SK-N-SH (cell line): ENCODE results near the gene RPA1.

Experiments used
- EP300 ChIP-seq, 2 experiments: IDR thresholded peaks; 2 replicates each; pipeline versions ENCODE4 v1.4.0 to v1.6.1; 2012; ENCODE audit warnings: borderline replicate concordance in 1 of 2, low read depth in 1 of 2, low read length in 1 of 2
- GABPA ChIP-seq: IDR thresholded peaks from 2 replicates; pipeline ENCODE4 v1.4.0; 2012; ENCODE audit warnings: low read depth, mild to moderate bottlenecking
- NRF1 ChIP-seq: IDR thresholded peaks from 2 replicates; pipeline ENCODE4 v1.6.1; 2012; ENCODE audit warnings: low read depth, mild to moderate bottlenecking, low read length
- POLR2AphosphoS5 ChIP-seq: IDR thresholded peaks from 2 replicates; pipeline ENCODE4 v1.6.1; 2012; ENCODE audit warnings: low read depth, low read length
- TF ChIP-seq, protein P1 (sequence below): fragments of 150-350 bp; IDR thresholded peaks from 2 replicates; pipeline ENCODE4 v1.6.1; 2016; ENCODE audit warnings: mild to moderate bottlenecking, low read depth, low read length
- TF ChIP-seq, protein P2 (sequence below): fragments of 200-600 bp; sonication (generic); IDR thresholded peaks from 2 replicates; pipeline ENCODE4 v1.6.1; 2017; ENCODE audit warnings: antibody characterized with exemption, mild to moderate bottlenecking, moderate library complexity

DNA sequence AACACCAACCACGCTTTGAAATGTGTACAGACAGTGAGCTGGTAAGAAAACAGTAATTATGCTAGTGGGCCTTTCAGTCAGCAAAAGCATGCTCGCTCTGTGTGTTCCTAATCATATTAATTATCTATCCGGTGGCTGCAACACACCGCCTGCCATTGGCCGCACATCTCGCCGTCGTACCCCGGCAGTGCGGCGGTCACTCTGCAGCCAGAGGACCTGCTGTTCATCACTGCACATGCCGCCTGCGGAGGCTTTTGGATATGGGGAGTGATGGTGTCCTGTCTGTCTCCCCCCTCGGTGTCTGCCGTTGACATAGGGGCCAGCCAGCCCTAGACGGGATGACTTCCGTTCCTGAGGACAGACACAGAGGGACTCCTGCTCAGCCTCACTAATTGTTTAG is 68.5 kb downstream of the RPA1 start:
- TF ChIP-seq GABPA (no peak), POLR2AphosphoS5 (no peak), NRF1 (no peak), EP300 (IDR thresholded peaks at IDR 0.05; ENCODE audit: borderline replicate concordance in 1 of 2, low read depth in 1 of 2, low read length in 1 of 2) (0 out of 4 replicates have a peak, but pooled peaks of 1 of the 2 experiments have one; percentile 14)
- TF ChIP-seq, protein P1, sequence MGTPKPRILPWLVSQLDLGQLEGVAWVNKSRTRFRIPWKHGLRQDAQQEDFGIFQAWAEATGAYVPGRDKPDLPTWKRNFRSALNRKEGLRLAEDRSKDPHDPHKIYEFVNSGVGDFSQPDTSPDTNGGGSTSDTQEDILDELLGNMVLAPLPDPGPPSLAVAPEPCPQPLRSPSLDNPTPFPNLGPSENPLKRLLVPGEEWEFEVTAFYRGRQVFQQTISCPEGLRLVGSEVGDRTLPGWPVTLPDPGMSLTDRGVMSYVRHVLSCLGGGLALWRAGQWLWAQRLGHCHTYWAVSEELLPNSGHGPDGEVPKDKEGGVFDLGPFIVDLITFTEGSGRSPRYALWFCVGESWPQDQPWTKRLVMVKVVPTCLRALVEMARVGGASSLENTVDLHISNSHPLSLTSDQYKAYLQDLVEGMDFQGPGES, result no peak
- TF ChIP-seq, protein P2, sequence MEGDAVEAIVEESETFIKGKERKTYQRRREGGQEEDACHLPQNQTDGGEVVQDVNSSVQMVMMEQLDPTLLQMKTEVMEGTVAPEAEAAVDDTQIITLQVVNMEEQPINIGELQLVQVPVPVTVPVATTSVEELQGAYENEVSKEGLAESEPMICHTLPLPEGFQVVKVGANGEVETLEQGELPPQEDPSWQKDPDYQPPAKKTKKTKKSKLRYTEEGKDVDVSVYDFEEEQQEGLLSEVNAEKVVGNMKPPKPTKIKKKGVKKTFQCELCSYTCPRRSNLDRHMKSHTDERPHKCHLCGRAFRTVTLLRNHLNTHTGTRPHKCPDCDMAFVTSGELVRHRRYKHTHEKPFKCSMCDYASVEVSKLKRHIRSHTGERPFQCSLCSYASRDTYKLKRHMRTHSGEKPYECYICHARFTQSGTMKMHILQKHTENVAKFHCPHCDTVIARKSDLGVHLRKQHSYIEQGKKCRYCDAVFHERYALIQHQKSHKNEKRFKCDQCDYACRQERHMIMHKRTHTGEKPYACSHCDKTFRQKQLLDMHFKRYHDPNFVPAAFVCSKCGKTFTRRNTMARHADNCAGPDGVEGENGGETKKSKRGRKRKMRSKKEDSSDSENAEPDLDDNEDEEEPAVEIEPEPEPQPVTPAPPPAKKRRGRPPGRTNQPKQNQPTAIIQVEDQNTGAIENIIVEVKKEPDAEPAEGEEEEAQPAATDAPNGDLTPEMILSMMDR, result no peak
